GM23248 (cell line): ENCODE results near the gene CCT5.

Source experiments
- EZH2 ChIP-seq: fragments of 200-600 bp; sonication (generic); IDR thresholded peaks from 2 replicates; pipeline ENCODE4 v1.6.1; 2018; ENCODE audit warnings: antibody characterized with exemption, mild to moderate bottlenecking; ENCODE audit not compliant: insufficient read depth, poor library complexity, severe bottlenecking
- EZH2phosphoT487 ChIP-seq: fragments of 200-600 bp; sonication (generic); IDR thresholded peaks from 2 replicates; pipeline ENCODE4 v1.6.1; 2018; ENCODE audit warnings: antibody characterized with exemption, moderate library complexity, mild to moderate bottlenecking, low read depth; ENCODE audit not compliant: insufficient read depth

- TF ChIP-seq EZH2phosphoT487 (no peak), EZH2 (no peak)
These were observed 16.6 kb upstream of the CCT5 start for GRCh38 chr5:10233505-10233904.
